ACC112 (cell line): Measurements from ENCODE around the gene NLRP1.

ENCODE experiments used
- H2AFZ ChIP-seq: fragments of 200-600 bp; sonication (generic); one replicate; pipeline ENCODE4 v1.6.0; 2017; ENCODE audit warnings: antibody characterized with exemption, low read length; ENCODE audit not compliant: unreplicated experiment
- H3K27ac ChIP-seq: fragments of 200-600 bp; sonication (generic); 2 replicates; pipeline ENCODE4 v1.5.1; 2014; ENCODE audit warnings: low read depth, mild to moderate bottlenecking, antibody characterized with exemption, low read length, moderate library complexity
- H3K27me3 ChIP-seq: fragments of 200-600 bp; sonication (generic); 2 replicates; pipeline ENCODE4 v1.6.1; 2014; ENCODE audit warnings: mild to moderate bottlenecking, antibody characterized with exemption, low read length, moderate library complexity, mixed read lengths; ENCODE audit not compliant: insufficient read depth
- H3K36me3 ChIP-seq: fragments of 200-600 bp; sonication (generic); 2 replicates; pipeline ENCODE4 v1.6.1; 2016; ENCODE audit warnings: mild to moderate bottlenecking, antibody characterized with exemption, low read length, moderate library complexity, mixed read lengths; ENCODE audit not compliant: insufficient read depth
- H3K4me1 ChIP-seq: fragments of 200-600 bp; sonication (generic); one replicate; pipeline ENCODE4 v1.6.1; 2016; ENCODE audit warnings: low read length, mixed read lengths; ENCODE audit not compliant: insufficient read depth, unreplicated experiment, control insufficient read depth
- H3K4me3 ChIP-seq: fragments of 200-600 bp; sonication (generic); 2 replicates; pipeline ENCODE4 v1.5.1; 2014; ENCODE audit warnings: mild to moderate bottlenecking, low read depth, low read length
- H3K79me2 ChIP-seq: fragments of 200-600 bp; sonication (generic); one replicate; pipeline ENCODE4 v1.6.0; 2016; ENCODE audit warnings: low read length; ENCODE audit not compliant: control insufficient read depth, unreplicated experiment, insufficient read depth

The NLRP1 gene

DNA sequence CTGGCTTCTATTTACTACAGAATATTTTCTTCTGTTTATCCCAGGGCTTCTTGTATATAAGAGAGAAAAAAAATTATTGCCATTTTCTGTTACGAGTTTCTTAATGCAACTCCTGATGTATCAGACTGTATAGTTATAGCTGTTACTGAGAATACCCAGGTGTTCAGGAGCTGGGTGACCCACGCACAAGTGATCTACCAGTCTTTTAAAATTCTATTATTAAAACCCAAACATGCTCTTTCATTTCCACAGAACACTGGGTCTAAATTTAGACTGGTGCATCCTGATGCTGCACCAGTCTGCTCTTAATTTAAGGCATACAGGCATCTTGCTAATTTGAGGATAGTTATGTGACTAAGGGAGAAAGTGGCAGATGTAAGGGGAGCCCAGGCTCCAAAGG lies 31.2 kb upstream of the NLRP1 start:
- Histone ChIP-seq H3K79me2 (no peaks in the 10 kb centered on the region), H3K36me3 (no peaks in the 10 kb centered on the region), H3K27ac (no peak overlapping the region), H3K4me3 (no peak overlapping the region), H2AFZ (no peak overlapping the region), H3K4me1 (no peaks in the 10 kb centered on the region), H3K27me3 (peaks cover 57% of the 10 kb centered on the region)

DNA sequence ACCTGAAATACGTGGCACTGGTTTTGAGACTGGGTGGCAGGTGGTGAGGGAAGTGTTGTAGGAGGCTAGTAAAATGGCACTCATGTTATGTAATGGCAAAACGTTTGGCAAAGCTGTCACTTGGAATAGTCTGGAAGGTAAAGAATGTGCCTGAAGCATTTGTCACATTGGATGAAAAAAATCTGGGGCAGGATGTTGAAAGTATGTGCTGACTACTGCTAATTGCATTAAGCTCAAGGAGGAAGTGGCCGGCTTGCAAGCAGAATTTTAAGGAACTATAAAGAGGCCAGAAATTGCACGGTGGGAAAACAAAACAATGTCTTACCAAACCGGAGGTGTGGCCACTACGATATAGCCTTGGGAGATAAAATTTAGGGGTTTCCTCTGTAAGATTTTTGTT lies 26.6 kb upstream of the NLRP1 start:
- Histone ChIP-seq H3K36me3 (no peaks in the 10 kb centered on the region), H2AFZ (no peak overlapping the region), H3K4me1 (no peaks in the 10 kb centered on the region), H3K4me3 (no peak overlapping the region), H3K27me3 (peaks cover 61% of the 10 kb centered on the region), H3K27ac (no peak overlapping the region), H3K79me2 (no peaks in the 10 kb centered on the region)

DNA sequence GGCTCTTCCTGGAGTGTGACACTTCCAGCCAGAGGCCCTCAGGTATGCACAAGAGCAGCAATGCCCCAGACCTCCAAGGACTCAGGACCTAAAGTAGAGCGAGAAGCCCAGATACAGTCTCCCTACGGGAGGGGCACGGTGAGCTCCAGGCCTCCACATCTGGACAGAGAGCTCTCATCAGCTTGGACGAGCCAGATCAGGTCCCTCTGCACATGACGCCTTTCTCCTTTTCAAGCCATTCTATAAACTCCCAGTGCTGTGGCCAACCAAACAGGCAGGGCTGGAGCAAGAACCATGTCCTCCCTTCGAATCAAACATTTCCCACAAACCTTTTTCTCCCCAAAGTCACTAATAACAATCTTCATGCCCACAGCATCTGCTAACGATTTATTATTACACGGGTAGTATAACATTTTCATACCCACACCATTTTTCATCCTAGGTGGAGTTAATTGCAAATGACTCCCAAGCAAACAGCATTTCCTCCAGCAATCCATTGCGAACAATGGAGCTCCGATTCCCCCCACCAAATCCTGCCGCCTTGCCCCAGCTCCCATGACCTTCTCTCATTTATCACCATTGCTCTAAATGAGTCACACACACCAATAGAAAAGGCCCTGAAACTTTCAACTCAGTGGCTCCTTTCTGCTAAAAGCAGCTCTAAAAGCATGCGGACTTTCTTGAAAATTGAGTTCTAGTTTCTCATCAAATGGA lies 24.2 kb upstream of the NLRP1 start:
- Histone ChIP-seq H3K36me3 (no peaks in the 10 kb centered on the region), H3K27ac (no peak overlapping the region), H2AFZ (no peak overlapping the region), H3K79me2 (no peaks in the 10 kb centered on the region), H3K4me3 (no peak overlapping the region), H3K27me3 (peaks cover 63% of the 10 kb centered on the region), H3K4me1 (no peaks in the 10 kb centered on the region)

- Histone ChIP-seq H2AFZ (no peak overlapping the region), H3K36me3 (no peaks in the 10 kb centered on the region), H3K27me3 (peaks cover 63% of the 10 kb centered on the region), H3K79me2 (no peaks in the 10 kb centered on the region), H3K4me3 (no peak overlapping the region), H3K4me1 (no peaks in the 10 kb centered on the region), H3K27ac (no peak overlapping the region)
Observed at GRCh38 chr17:5607946-5608345, 23.6 kb upstream of the NLRP1 start.

DNA sequence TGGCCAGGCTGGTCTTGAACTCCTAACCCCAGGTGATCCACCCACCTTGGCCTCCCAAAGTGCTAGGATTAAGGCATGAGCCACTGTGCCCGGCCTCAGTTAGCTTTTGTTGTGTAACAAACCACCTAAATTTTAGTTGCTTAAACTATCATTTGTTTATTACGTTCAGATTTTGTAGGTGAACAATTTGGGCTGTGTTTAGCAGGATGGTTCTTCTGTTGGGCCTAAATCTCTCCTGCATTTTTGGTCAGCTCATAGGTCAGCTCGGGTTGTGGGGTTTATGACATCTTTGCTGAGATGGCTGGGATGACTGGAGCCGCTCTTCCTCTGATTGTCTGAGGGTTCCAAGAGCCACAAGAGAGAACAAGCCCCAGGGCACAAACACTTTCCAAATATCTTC lies 21.1 kb upstream of the NLRP1 start:
- Histone ChIP-seq H2AFZ (no peak overlapping the region), H3K4me3 (no peak overlapping the region), H3K36me3 (no peaks in the 10 kb centered on the region), H3K27ac (no peak overlapping the region), H3K4me1 (no peaks in the 10 kb centered on the region), H3K79me2 (no peaks in the 10 kb centered on the region), H3K27me3 (peaks cover 70% of the 10 kb centered on the region)

- no peaks in the 10 kb centered on the region for H3K79me2 ChIP-seq
- H3K27ac ChIP-seq = no peak overlapping the region
- peaks cover 86% of the 10 kb centered on the region for H3K27me3 ChIP-seq
- H3K4me3 ChIP-seq = no peak overlapping the region
- H3K4me1 ChIP-seq = no peaks in the 10 kb centered on the region
- H3K36me3 ChIP-seq = no peaks in the 10 kb centered on the region
- H2AFZ ChIP-seq = no peak overlapping the region
Observed at GRCh38 chr17:5600041-5600440, 15.7 kb upstream of the NLRP1 start.

GRCh38 chr17:5598457-5598856 lies 14.1 kb upstream of the NLRP1 start:
- H3K4me1 ChIP-seq = no peaks in the 10 kb centered on the region
- H3K4me3 ChIP-seq = no peak overlapping the region
- H3K27me3 ChIP-seq = peaks cover 83% of the 10 kb centered on the region
- H3K79me2 ChIP-seq = no peaks in the 10 kb centered on the region
- H2AFZ ChIP-seq = no peak overlapping the region
- H3K27ac ChIP-seq = no peak overlapping the region
- no peaks in the 10 kb centered on the region for H3K36me3 ChIP-seq

- H2AFZ ChIP-seq = no peak overlapping the region
- H3K27me3 ChIP-seq = peaks cover 68% of the 10 kb centered on the region
- no peaks in the 10 kb centered on the region for H3K79me2 ChIP-seq
- no peak overlapping the region for H3K4me3 ChIP-seq
- no peaks in the 10 kb centered on the region for H3K4me1 ChIP-seq
- H3K36me3 ChIP-seq = no peaks in the 10 kb centered on the region
- no peak overlapping the region for H3K27ac ChIP-seq
Observed at GRCh38 chr17:5596421-5596820, 12.1 kb upstream of the NLRP1 start.

- no peaks in the 10 kb centered on the region for H3K79me2 ChIP-seq
- no peaks in the 10 kb centered on the region for H3K4me1 ChIP-seq
- no peak overlapping the region for H2AFZ ChIP-seq
- H3K27me3 ChIP-seq = peaks cover 63% of the 10 kb centered on the region
- H3K27ac ChIP-seq = no peak overlapping the region
- no peaks in the 10 kb centered on the region for H3K36me3 ChIP-seq
- no peak overlapping the region for H3K4me3 ChIP-seq
Observed at GRCh38 chr17:5595831-5596230, 11.5 kb upstream of the NLRP1 start.

DNA sequence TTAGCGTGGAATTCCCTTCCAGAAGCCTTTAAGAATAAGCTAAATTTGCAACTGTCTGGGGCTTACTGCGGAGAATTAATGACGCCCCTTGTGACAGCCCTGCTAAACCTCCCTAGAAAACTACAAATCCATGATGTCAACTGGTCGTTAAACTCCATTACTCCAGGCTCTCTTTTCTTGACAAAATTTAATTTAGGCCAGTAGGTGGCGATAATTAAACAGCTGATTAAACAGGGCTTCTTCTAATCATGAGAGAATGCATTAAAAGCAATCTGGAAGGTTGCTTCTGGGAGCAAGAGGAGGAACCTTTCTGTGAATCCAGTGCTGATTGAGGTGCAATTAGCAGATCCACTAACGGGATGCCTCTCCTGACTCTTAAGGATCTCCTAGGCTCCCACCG lies 8.1 kb upstream of the NLRP1 start:
- peaks cover 33% of the 10 kb centered on the region for H3K27me3 ChIP-seq
- H2AFZ ChIP-seq = no peak overlapping the region
- H3K27ac ChIP-seq = no peak overlapping the region
- H3K79me2 ChIP-seq = no peaks in the 10 kb centered on the region
- H3K36me3 ChIP-seq = no peaks in the 10 kb centered on the region
- H3K4me1 ChIP-seq = no peaks in the 10 kb centered on the region
- no peak overlapping the region for H3K4me3 ChIP-seq

DNA sequence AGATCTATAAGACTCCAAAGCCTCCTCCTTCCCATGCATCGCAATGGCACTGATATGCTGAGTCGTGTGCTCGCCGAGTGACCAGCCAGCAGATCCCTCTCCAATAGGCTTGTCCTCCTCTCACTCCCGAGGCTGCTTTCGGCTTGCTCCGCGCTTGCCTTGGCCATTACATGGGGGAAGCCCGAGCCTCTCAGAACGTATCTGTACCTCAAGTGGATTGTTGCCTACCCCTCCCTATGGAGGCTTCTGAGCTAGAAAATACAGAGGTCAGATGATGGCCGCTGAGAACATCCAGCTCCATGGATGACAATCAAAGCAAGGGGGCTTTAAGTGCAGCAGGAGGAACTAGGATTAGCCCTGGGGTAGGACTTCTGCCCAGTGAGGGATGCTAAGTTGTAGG lies 7.7 kb upstream of the NLRP1 start:
- H2AFZ ChIP-seq = no peak overlapping the region

More for the DNA sequence above, 7.7 kb upstream of the NLRP1 start:
- no peak overlapping the region for H3K27ac ChIP-seq
- no peaks in the 10 kb centered on the region for H3K36me3 ChIP-seq
- H3K79me2 ChIP-seq = no peaks in the 10 kb centered on the region
- H3K4me1 ChIP-seq = no peaks in the 10 kb centered on the region
- no peak overlapping the region for H3K4me3 ChIP-seq
- H3K27me3 ChIP-seq = peaks cover 31% of the 10 kb centered on the region
